ENCODE results near the gene MUC5B. TPM values are rescaled to one million over a fixed set of nuclear protein-coding genes. Genes with fewer than 3 reads are reported as not detected.

Gene MUC5B
- total RNA-seq, 1 donor from 2014 or later: not detected

DNA sequence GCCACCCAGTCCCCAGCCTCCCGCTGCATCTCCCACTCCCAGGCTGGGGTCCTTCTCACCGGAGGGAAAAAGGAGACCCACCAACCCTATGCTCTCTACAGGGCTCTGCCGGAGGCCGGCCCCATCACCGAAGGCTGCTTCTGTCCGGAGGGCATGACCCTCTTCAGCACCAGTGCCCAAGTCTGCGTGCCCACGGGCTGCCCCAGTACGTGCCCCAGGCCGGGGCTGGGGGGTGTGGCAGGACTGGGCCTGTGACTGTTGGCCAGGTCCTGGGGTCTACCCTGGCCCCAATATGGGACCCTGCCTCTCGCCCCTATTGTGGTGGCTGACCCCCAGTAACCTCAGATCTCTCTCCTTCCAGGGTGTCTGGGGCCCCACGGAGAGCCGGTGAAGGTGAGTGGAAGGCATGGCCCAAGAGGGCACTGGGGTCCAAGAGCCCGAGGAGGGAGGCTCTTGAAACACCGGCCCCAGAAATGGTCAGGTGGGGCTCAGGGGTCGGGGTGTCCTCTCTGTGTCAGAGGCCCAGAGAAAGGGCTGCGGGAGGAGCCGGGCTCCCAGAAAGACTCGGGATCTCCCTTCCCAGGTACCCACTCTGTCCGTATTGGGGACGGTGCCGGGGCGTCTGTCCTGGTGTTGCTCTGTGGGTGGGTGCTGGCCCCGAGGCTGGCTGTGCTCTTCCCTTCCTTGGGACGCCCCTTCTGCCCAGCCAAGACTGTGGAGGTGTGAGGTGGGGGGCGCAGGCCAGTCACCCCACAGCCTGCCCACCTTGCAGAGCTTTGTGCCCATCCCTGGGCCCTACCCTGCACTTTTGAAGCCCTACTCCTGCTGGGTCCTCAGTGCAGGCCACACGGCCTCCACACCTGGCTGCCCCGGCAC lies 26.1 kb upstream of the MUC5B start:
- Histone ChIP-seq H3K4me3 (ENCODE audit: low read depth, low read length) (no peak overlapping the region), H3K36me3 (ENCODE audit: control insufficient read depth, insufficient read depth, low read length) (no peaks in the 10 kb centered on the region), H3K27me3 (ENCODE audit: control insufficient read depth, insufficient read depth, low read length) (peaks cover 7% of the 10 kb centered on the region)
- DNase-seq (ENCODE audit: low read depth) (no peak), FAIRE-seq (no peak)
- TF ChIP-seq, protein P1, sequence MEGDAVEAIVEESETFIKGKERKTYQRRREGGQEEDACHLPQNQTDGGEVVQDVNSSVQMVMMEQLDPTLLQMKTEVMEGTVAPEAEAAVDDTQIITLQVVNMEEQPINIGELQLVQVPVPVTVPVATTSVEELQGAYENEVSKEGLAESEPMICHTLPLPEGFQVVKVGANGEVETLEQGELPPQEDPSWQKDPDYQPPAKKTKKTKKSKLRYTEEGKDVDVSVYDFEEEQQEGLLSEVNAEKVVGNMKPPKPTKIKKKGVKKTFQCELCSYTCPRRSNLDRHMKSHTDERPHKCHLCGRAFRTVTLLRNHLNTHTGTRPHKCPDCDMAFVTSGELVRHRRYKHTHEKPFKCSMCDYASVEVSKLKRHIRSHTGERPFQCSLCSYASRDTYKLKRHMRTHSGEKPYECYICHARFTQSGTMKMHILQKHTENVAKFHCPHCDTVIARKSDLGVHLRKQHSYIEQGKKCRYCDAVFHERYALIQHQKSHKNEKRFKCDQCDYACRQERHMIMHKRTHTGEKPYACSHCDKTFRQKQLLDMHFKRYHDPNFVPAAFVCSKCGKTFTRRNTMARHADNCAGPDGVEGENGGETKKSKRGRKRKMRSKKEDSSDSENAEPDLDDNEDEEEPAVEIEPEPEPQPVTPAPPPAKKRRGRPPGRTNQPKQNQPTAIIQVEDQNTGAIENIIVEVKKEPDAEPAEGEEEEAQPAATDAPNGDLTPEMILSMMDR (IDR thresholded peaks at IDR 0.05; ENCODE audit: insufficient read depth, low read length, severe bottlenecking): no peak

GRCh38 chr11:1197431-1197885 lies 25.4 kb upstream of the MUC5B start:
- TF ChIP-seq, protein P1 (IDR thresholded peaks at IDR 0.05; ENCODE audit: insufficient read depth, low read length, severe bottlenecking): no peak
- Histone ChIP-seq H3K27me3 (ENCODE audit: control insufficient read depth, insufficient read depth, low read length) (peaks cover 7% of the 10 kb centered on the region), H3K36me3 (ENCODE audit: control insufficient read depth, insufficient read depth, low read length) (no peaks in the 10 kb centered on the region), H3K4me3 (ENCODE audit: low read depth, low read length) (no peak overlapping the region)
- FAIRE-seq: no peak
- DNase-seq (ENCODE audit: low read depth): no peak

- DNase-seq (ENCODE audit: low read depth): no peak
- Histone ChIP-seq H3K27me3 (ENCODE audit: control insufficient read depth, insufficient read depth, low read length) (peaks cover 7% of the 10 kb centered on the region), H3K4me3 (ENCODE audit: low read depth, low read length) (no peak overlapping the region), H3K36me3 (ENCODE audit: control insufficient read depth, insufficient read depth, low read length) (no peaks in the 10 kb centered on the region)
- TF ChIP-seq, protein P1 (IDR thresholded peaks at IDR 0.05; ENCODE audit: insufficient read depth, low read length, severe bottlenecking): no peak
- FAIRE-seq: no peak
Observed at GRCh38 chr11:1197886-1198560, 24.8 kb upstream of the MUC5B start.

- FAIRE-seq: no peak
- TF ChIP-seq, protein P1 (IDR thresholded peaks at IDR 0.05; ENCODE audit: insufficient read depth, low read length, severe bottlenecking): no peak
- DNase-seq (ENCODE audit: low read depth): no peak
- Histone ChIP-seq H3K4me3 (ENCODE audit: low read depth, low read length) (no peak overlapping the region), H3K27me3 (ENCODE audit: control insufficient read depth, insufficient read depth, low read length) (peaks cover 8% of the 10 kb centered on the region), H3K36me3 (ENCODE audit: control insufficient read depth, insufficient read depth, low read length) (no peaks in the 10 kb centered on the region)
Observed at GRCh38 chr11:1198561-1199240, 24.2 kb upstream of the MUC5B start.

GRCh38 chr11:1199241-1199750 lies 23.6 kb upstream of the MUC5B start:
- no peaks in the 10 kb centered on the region for H3K36me3 ChIP-seq (ENCODE audit: control insufficient read depth, insufficient read depth, low read length)
- TF ChIP-seq, protein P1 (IDR thresholded peaks at IDR 0.05; ENCODE audit: insufficient read depth, low read length, severe bottlenecking): no peak
- DNase-seq (ENCODE audit: low read depth) (no peak), FAIRE-seq (no peak)
- H3K4me3 ChIP-seq (ENCODE audit: low read depth, low read length): no peak overlapping the region
- H3K27me3 ChIP-seq (ENCODE audit: control insufficient read depth, insufficient read depth, low read length): peaks cover 8% of the 10 kb centered on the region
